Neuronal stem cell (in vitro differentiated cells): ENCODE measurements around the gene PDIA5.

ENCODE experiments used
- DNase-seq: peaks from one replicate; pipeline ENCODE4 v3.0.0-alpha.2; 2013; ENCODE audit warnings: low spot score
- H2AFZ ChIP-seq: one replicate; pipeline ENCODE4 v1.6.1; 2013; ENCODE audit warnings: mild to moderate bottlenecking, low read length, inconsistent platforms
- H2AK5ac ChIP-seq: 2 replicates; pipeline ENCODE4 v1.6.1; 2013; ENCODE audit warnings: low read depth, mild to moderate bottlenecking, inconsistent platforms, low read length, moderate library complexity, mixed read lengths
- H2BK120ac ChIP-seq: 2 replicates; pipeline ENCODE4 v1.6.1; 2013; ENCODE audit warnings: low read depth, mild to moderate bottlenecking, inconsistent platforms, low read length, moderate library complexity, mixed read lengths
- H2BK12ac ChIP-seq: one replicate; pipeline ENCODE4 v1.6.1; 2013; ENCODE audit warnings: low read length, inconsistent platforms
- H2BK15ac ChIP-seq: 2 replicates; pipeline ENCODE4 v1.6.1; 2013; ENCODE audit warnings: mild to moderate bottlenecking, low read length, inconsistent platforms, mixed read lengths
- H2BK5ac ChIP-seq: one replicate; pipeline ENCODE4 v1.6.1; 2013; ENCODE audit warnings: inconsistent platforms, mild to moderate bottlenecking, low read length, moderate library complexity
- H3K14ac ChIP-seq: one replicate; pipeline ENCODE4 v1.6.1; 2013; ENCODE audit warnings: low read length, inconsistent platforms
- H3K18ac ChIP-seq: 2 replicates; pipeline ENCODE4 v1.6.1; 2013; ENCODE audit warnings: low read length, inconsistent platforms
- H3K23ac ChIP-seq: 2 replicates; pipeline ENCODE4 v1.6.1; 2013; ENCODE audit warnings: low read depth, mild to moderate bottlenecking, mixed read lengths, low read length, inconsistent platforms; ENCODE audit not compliant: poor library complexity
- H3K27ac ChIP-seq: replicated peaks from 3 replicates; pipeline ENCODE4 v1.5.1; 2013; ENCODE audit warnings: low read length, inconsistent platforms
- H3K27me3 ChIP-seq, 3 experiments: 2 replicates each; pipeline ENCODE4 v1.6.1; 2013; ENCODE audit warnings: low read length in 3 of 3, mild to moderate bottlenecking in 2 of 3, inconsistent platforms in 1 of 3, low read depth in 1 of 3, mixed read lengths in 1 of 3, moderate library complexity in 1 of 3; ENCODE audit not compliant: control insufficient read depth in 3 of 3, insufficient read depth in 3 of 3
- H3K36me3 ChIP-seq, 2 donors: replicated peaks in 1 of 2; 2 replicates each; pipeline ENCODE4 v1.6.1; 2013; ENCODE audit warnings: low read length in 2 of 2; ENCODE audit not compliant: control insufficient read depth in 2 of 2, insufficient read depth in 2 of 2
- H3K4ac ChIP-seq: 2 replicates; pipeline ENCODE4 v1.6.1; 2013; ENCODE audit warnings: inconsistent platforms, mild to moderate bottlenecking, low read length, moderate library complexity
- H3K4me1 ChIP-seq, 2 donors: 1 replicate in 1 of 2; 2 replicates in 1 of 2; pipeline ENCODE4 v1.6.1; 2013; ENCODE audit warnings: low read length in 2 of 2, low read depth in 1 of 2; ENCODE audit not compliant: control insufficient read depth in 2 of 2, insufficient read depth in 1 of 2
- H3K4me2 ChIP-seq: one replicate; pipeline ENCODE4 v1.6.1; 2013; ENCODE audit warnings: mild to moderate bottlenecking, low read length, inconsistent platforms; ENCODE audit not compliant: insufficient read depth, poor library complexity, severe bottlenecking
- H3K4me3 ChIP-seq, 2 donors: 2 replicates each; pipeline ENCODE4 v1.5.1; 2013; ENCODE audit warnings: low read length in 2 of 2, mild to moderate bottlenecking in 2 of 2, inconsistent platforms in 1 of 2, moderate library complexity in 1 of 2
- H3K79me1 ChIP-seq: one replicate; pipeline ENCODE4 v1.6.1; 2013; ENCODE audit warnings: low read depth, mild to moderate bottlenecking, inconsistent platforms, low read length, moderate library complexity
- H3K9ac ChIP-seq: one replicate; pipeline ENCODE4 v1.6.1; 2013; ENCODE audit warnings: mild to moderate bottlenecking, low read depth, low read length, inconsistent platforms; ENCODE audit not compliant: poor library complexity
- H3K9me3 ChIP-seq, 2 donors: replicated peaks in 1 of 2; 2 replicates each; pipeline versions ENCODE3 to v1.6.1; 2013; ENCODE audit warnings: low read length in 2 of 2, mild to moderate bottlenecking in 2 of 2, inconsistent platforms in 1 of 2, low read depth in 1 of 2, mixed read lengths in 1 of 2, moderate library complexity in 1 of 2; ENCODE audit not compliant: control insufficient read depth in 2 of 2, insufficient read depth in 1 of 2
- H4K8ac ChIP-seq: one replicate; pipeline ENCODE4 v1.6.1; 2013; ENCODE audit warnings: low read depth, mild to moderate bottlenecking, inconsistent platforms, low read length, moderate library complexity
- H4K91ac ChIP-seq: one replicate; pipeline ENCODE4 v1.6.1; 2013; ENCODE audit warnings: low read length, low read depth, mild to moderate bottlenecking, inconsistent platforms; ENCODE audit not compliant: poor library complexity
- WGBS, 2 donors: extraction: QIAGEN DNeasy Blood & Tissue Kit; methylation state at CpG; one replicate each; pipeline ENCODE4 v1.1.7; 2013; ENCODE audit warnings: missing lambda C conversion rate in 2 of 2, mixed read lengths in 1 of 2; ENCODE audit not compliant: insufficient read length in 2 of 2, insufficient replicate concordance in 1 of 2; ENCODE audit errors: extremely low coverage in 2 of 2; 5-methylcytosine and 5-hydroxymethylcytosine counted together

PDIA5 gene

DNA sequence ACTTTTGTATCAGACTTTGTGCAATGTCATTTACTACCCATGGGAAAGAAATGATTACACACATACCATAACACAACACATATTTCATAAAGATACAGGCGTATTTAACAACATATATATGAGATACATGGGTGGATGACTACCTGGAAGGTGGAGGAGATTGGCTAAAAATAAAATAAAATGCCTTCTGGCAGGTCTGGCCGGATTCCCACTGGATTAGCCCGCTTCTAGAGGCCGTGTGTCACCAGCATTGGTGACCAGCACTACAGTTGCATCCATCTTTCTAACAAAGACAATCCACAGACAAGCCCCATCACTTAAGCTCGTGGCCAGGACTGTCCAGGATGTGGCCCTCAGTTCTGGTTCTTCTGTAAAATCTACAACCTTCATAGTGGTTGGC is 114.0 kb downstream of the PDIA5 start:
- Histone ChIP-seq H3K23ac (no peak overlapping the region), H2AFZ (no peak overlapping the region), H2BK120ac (no peak overlapping the region), H2BK5ac (no peak overlapping the region), H2BK15ac (no peak overlapping the region), H3K4me3 (no peak overlapping the region), H3K36me3 (no peaks in the 10 kb centered on the region), H3K79me1 (peaks cover 2% of the 10 kb centered on the region), H3K4me1 (no peaks in the 10 kb centered on the region), H3K9me3 (peaks cover 0 to 3% of the 10 kb centered on the region in 2 donors), H3K27ac (no peak overlapping the region), H4K8ac (no peak overlapping the region), H3K9ac (no peak overlapping the region), H3K4ac (no peak overlapping the region), H3K27me3 (no peaks in the 10 kb centered on the region), H4K91ac (no peak overlapping the region), H3K4me2 (no peak overlapping the region), H3K18ac (no peak overlapping the region), H2BK12ac (no peak overlapping the region), H2AK5ac (no peak overlapping the region), H3K14ac (no peak overlapping the region)
- WGBS, 2 donors = no CpG with 5 or more reads among the region's 5 CpGs
- no peak for DNase-seq

DNA sequence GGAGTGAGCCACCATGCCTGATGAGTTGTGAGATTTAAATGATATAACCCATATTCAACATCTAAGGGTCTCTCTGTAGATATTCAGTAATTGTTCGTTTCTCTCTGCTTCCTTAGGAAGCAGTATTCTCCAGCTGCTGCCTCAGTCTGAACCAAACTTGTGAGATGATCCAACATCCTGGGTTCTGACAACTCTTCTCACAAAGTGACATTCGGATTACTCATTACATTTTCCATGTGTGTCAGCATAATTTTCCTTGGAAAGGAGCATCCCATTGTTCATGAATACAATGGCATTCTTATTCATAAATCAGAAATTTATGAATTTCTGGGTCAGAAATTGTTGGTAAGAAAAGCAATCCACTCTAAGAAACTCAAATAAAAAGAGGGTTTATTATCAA is 119.9 kb downstream of the PDIA5 start:
- no peak overlapping the region for H3K23ac ChIP-seq
- H3K4me3 ChIP-seq = no peak overlapping the region
- no peaks in the 10 kb centered on the region for H3K79me1 ChIP-seq
- no peak overlapping the region for H4K91ac ChIP-seq
- H2AK5ac ChIP-seq = no peak overlapping the region
- H3K27ac ChIP-seq = no peak overlapping the region
- WGBS, 2 donors = no CpG with 5 or more reads among the region's 2 CpGs
- H3K14ac ChIP-seq = no peak overlapping the region
- no peak overlapping the region for H3K9ac ChIP-seq
- no peaks in the 10 kb centered on the region for H3K36me3 ChIP-seq
- H2BK12ac ChIP-seq = no peak overlapping the region
- DNase-seq = no peak
- no peak overlapping the region for H3K4ac ChIP-seq
- H3K4me1 ChIP-seq = no peaks in the 10 kb centered on the region
- no peak overlapping the region for H4K8ac ChIP-seq
- no peak overlapping the region for H2BK120ac ChIP-seq
- no peak overlapping the region for H3K18ac ChIP-seq
- no peak overlapping the region for H2AFZ ChIP-seq
- no peak overlapping the region for H2BK5ac ChIP-seq
- no peaks in the 10 kb centered on the region for H3K27me3 ChIP-seq
- peaks cover 0 to 3% of the 10 kb centered on the region in 2 donors for H3K9me3 ChIP-seq
- H3K4me2 ChIP-seq = no peak overlapping the region
- H2BK15ac ChIP-seq = no peak overlapping the region

DNA sequence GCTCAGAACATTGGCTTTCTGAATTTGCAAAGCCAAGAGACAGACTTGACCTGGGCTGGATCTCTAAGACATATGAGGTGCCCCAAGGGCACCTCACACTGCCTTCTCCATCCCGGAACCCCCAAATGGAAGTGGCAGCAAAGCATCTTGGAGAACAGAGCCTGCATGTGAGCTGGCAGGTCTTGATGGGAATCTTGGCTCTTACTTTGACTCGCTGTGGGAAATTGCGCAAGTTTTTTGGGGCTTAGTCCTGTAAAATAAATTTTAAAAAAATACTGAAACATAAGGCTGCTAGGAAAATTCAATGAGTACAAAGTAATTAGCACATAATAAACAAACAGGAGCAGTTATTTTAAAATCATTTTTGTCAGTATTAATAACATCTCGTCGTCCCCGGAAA is 121.2 kb downstream of the PDIA5 start:
- WGBS, 2 donors = no CpG with 5 or more reads among the region's 6 CpGs
- H3K36me3 ChIP-seq = no peaks in the 10 kb centered on the region

DNA sequence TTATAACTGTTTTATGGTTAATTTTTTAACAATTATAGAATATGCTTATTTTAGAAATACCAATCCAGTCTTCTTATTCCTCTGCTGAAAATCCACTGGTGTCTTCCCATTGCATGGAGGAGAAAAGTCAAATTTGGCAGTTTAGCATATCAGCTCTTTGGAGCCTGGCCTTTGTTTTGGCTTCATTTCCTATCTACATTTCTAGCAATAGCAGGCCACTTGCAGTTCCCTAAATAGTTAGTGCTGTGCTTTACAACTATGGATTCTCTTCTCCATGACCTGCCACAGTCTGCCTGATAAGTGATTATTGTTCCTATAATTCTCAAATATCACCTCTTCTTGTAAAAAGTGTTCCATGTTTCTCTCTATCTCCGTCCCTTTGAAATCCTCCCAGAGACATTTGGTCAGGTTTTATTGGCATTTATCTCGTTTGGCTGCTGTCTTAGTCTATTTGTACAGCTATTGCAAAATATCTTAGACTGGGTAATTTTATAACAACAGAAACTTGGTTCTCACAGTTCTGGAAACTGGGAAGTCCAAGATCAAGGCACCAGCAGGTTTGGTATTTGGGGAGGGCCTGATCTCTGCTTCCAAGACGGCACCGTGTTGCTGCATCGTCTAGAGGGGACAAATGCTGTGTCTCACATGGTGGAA is 126.8 kb downstream of the PDIA5 start:
- Histone ChIP-seq H4K91ac (no peak overlapping the region), H3K4me3 (no peak overlapping the region), H2BK12ac (no peak overlapping the region), H3K9ac (no peak overlapping the region), H3K79me1 (no peaks in the 10 kb centered on the region), H3K36me3 (no peaks in the 10 kb centered on the region), H3K27ac (no peak overlapping the region), H3K18ac (no peak overlapping the region), H3K27me3 (no peaks in the 10 kb centered on the region), H2BK15ac (no peak overlapping the region), H3K14ac (no peak overlapping the region), H2BK120ac (no peak overlapping the region), H4K8ac (no peak overlapping the region), H3K4ac (no peak overlapping the region), H2AK5ac (no peak overlapping the region), H2BK5ac (no peak overlapping the region), H3K4me1 (no peaks in the 10 kb centered on the region), H3K4me2 (no peak overlapping the region), H3K9me3 (peaks cover 0 to 4% of the 10 kb centered on the region in 2 donors), H2AFZ (no peak overlapping the region), H3K23ac (no peak overlapping the region)
- no peak for DNase-seq
- WGBS, 2 donors = no CpG with 5 or more reads among the region's 5 CpGs

More for the DNA sequence above, 121.2 kb downstream of the PDIA5 start:
- H3K14ac ChIP-seq = no peak overlapping the region
- H2BK120ac ChIP-seq = no peak overlapping the region
- H3K79me1 ChIP-seq = no peaks in the 10 kb centered on the region
- no peak for DNase-seq
- H3K4me1 ChIP-seq = no peaks in the 10 kb centered on the region
- no peak overlapping the region for H4K91ac ChIP-seq
- H3K4me3 ChIP-seq = no peak overlapping the region
- no peak overlapping the region for H4K8ac ChIP-seq
- H2BK12ac ChIP-seq = no peak overlapping the region
- H3K18ac ChIP-seq = no peak overlapping the region
- no peak overlapping the region for H3K23ac ChIP-seq
- no peak overlapping the region for H2AFZ ChIP-seq
- no peak overlapping the region for H3K9ac ChIP-seq
- H3K4me2 ChIP-seq = no peak overlapping the region
- no peak overlapping the region for H3K27ac ChIP-seq
- H2BK15ac ChIP-seq = no peak overlapping the region
- H3K27me3 ChIP-seq = no peaks in the 10 kb centered on the region
- H2BK5ac ChIP-seq = no peak overlapping the region
- no peak overlapping the region for H2AK5ac ChIP-seq
- H3K9me3 ChIP-seq = no peaks in the 10 kb centered on the region
- no peak overlapping the region for H3K4ac ChIP-seq
